HG03159 (cell line): ENCODE measurements around the gene ANKRD13A.
"Not testable (repeated sequence)": the region's sequence is repeated elsewhere in the genome, so short reads cannot be mapped to it uniquely, and the experiment has no call there.

Source experiments
- ATAC-seq: cut with Tn5 transposase; IDR thresholded peaks from one replicate; pipeline ENCODE4 v1.9.1; 2021; ENCODE audit warnings: mild to moderate bottlenecking, moderate library complexity; ENCODE audit not compliant: unreplicated experiment

Gene ANKRD13A

GRCh38 chr12:109983432-109984142, 15.6 kb upstream of the ANKRD13A start:
- no peak for ATAC-seq

- ATAC-seq, result not testable (repeated sequence)
Measured at GRCh38 chr12:109986236-109986635, 13.0 kb upstream of the ANKRD13A start.

- ATAC-seq, result no peak
Measured at GRCh38 chr12:109987615-109988014, 11.6 kb upstream of the ANKRD13A start.

GRCh38 chr12:109988274-109988673, 11.0 kb upstream of the ANKRD13A start:
- ATAC-seq, result no peak

- no peak for ATAC-seq
Measured at GRCh38 chr12:109988903-109989302, 10.3 kb upstream of the ANKRD13A start.

- no peak for ATAC-seq
Measured at GRCh38 chr12:109989380-109989779, 9.8 kb upstream of the ANKRD13A start.

- ATAC-seq, result no peak
Measured at GRCh38 chr12:109991586-109991985, 7.6 kb upstream of the ANKRD13A start.

GRCh38 chr12:109993091-109993490, 6.1 kb upstream of the ANKRD13A start:
- no peak for ATAC-seq

GRCh38 chr12:109994401-109995175, 4.6 kb upstream of the ANKRD13A start:
- ATAC-seq, result no peak

GRCh38 chr12:109995361-109995685, 3.9 kb upstream of the ANKRD13A start:
- ATAC-seq, result no peak

- peak; percentile 66 for ATAC-seq
Measured at GRCh38 chr12:109995686-109996482, 3.3 kb upstream of the ANKRD13A start, which contains the start of gene GIT2. TSS of gene GIT2 (minus strand) at chr12:109996368. CDS start at chr12:109996224, 144 bp downstream.

- ATAC-seq, result no peak
Measured at GRCh38 chr12:109996483-109996853, 2.8 kb upstream of the ANKRD13A start.

GRCh38 chr12:109997393-109997792, 1.8 kb upstream of the ANKRD13A start:
- ATAC-seq, result no peak

- no peak for ATAC-seq
Measured at GRCh38 chr12:109998241-109998903, 858 bp upstream of the ANKRD13A start.

- no peak for ATAC-seq
Measured at GRCh38 chr12:109999649-109999971, 380 bp downstream of the ANKRD13A start.

- ATAC-seq, result no peak
Measured at GRCh38 chr12:109999983-110000505, 814 bp downstream of the ANKRD13A start.

GRCh38 chr12:110001596-110001995, 2.4 kb downstream of the ANKRD13A start:
- no peak for ATAC-seq

- no peak for ATAC-seq
Measured at GRCh38 chr12:110002676-110003515, 3.7 kb downstream of the ANKRD13A start.

GRCh38 chr12:110004598-110004997, 5.4 kb downstream of the ANKRD13A start:
- peak; percentile 49 for ATAC-seq
